Embryonic facial prominence (tissue), 1 donor: ENCODE results near the gene TAGLN3.

Experiments used
- DNase-seq: peaks from one replicate; pipeline ENCODE4 v3.0.0-alpha.2; 2016; ENCODE audit errors: extremely low spot score

The TAGLN3 gene

DNA sequence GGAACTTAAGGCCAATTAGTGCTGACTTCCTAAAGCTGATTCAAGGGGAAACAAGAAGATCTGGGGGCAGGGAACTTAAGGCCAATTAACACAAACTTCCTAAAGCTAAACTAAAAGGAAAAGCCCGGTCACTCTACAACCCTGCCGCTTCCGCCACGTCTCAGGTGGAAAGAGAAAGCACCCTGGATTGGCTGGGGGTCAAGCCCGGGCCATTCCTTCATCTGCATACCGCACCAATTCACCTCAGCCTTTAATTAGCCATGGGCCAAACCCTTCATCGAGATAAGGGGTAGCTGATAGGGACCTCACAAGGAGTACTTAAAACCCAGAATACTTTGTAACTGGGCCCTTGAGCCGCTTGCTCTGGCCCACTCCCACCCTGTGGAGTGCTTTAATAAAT is 50.2 kb downstream of the TAGLN3 start:
- DNase-seq, result no peak

DNA sequence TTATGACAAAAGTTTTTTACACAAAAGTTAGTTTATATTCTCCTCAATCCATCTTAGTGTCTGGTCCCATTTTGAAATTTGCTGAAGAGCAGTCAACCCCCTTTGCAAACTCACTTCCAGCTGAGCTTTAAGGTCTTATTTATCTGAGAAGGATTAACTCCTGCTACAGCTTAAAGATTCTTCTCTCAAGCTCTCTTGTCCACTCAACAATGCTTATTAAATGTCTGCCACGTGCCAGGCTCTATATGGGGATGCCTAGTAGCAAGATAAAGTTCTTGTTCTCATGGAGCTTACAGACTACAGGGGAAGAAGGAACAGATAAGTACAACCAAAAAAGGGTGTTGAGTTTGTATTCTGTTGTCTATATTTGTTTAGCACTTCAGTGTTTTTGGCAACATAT is 54.5 kb downstream of the TAGLN3 start:
- DNase-seq, result no peak

DNA sequence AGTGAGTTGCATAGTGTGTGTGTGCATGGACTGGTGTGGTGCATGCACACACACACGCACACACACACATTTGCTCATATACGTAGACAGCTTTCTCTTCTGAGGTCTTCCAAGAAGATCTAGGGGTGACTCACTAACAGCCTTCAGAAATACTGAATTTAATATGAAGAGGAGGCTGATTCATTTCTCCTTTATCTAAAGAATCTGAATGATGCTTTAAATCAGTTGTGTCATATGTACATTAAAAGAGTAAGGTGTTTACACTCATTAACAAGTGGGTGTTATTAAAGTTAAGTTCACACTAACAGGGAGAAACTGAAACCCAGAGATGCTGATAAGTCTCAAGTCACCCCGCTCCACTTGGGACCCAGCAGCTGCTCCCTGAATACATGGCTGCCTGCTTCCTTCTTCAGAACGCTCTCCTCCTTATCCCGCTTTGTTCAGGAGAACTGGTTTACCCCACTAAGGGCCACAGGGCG is 57.8 kb downstream of the TAGLN3 start:
- DNase-seq, result no peak

DNA sequence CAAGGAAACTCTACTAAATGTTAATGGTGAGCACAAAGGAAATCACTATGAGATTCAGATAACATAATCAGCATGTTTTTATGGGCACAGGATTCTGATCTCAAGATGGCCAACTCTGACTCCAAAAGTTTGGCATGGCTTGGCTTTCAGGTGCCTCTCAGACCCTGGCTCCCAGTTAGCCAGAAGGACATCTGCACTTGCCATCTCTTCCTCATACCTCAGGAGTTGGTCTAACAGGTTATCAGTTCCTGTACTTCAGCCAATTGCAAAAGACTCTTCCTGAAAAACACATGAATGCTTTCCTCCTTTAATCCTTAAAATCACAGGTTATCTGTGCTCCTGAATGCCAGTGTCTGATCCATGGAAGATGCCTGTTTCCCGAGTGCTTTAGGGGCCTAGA is 60.8 kb downstream of the TAGLN3 start:
- no peak for DNase-seq

DNA sequence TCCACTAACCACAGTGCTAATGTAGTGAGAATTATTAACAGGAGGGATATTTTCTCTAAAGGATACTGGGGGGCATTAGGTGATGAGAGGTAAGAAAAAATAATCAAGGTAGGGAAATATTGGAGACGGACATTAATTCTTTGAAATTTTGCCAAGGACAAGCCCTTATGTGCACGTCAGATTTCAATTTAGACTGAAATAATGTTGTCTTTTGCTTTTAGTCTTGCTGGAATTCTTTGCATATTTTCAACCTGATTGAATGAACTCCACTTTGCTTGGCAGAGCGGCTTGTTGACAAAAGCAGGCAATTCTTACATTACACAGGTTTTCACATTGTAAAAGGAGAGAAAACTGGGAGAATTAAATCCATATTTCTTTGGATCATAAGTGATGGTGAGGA is 62.4 kb downstream of the TAGLN3 start:
- no peak for DNase-seq
